Choroid plexus epithelial cell (primary cell): ENCODE measurements around the gene ECE1.
"Not testable (repeated sequence)": the region's sequence is repeated elsewhere in the genome, so short reads cannot be mapped to it uniquely, and the experiment has no call there.

Source experiments
- DNase-seq: peaks from one replicate; pipeline ENCODE4 v3.0.0-alpha.2; 2010; ENCODE audit warnings: low read depth
- H3K4me3 ChIP-seq: 2 replicates; pipeline ENCODE4 v1.5.1; 2011; ENCODE audit warnings: low read depth, mild to moderate bottlenecking, control low read depth, low read length, moderate library complexity
- TF ChIP-seq, protein P1 (sequence below): conservative IDR thresholded peaks from 2 replicates; pipeline ENCODE4 v1.5.1; 2011; ENCODE audit warnings: low read depth, mild to moderate bottlenecking, control low read depth, inconsistent platforms, low read length, moderate library complexity

The ECE1 gene

DNA sequence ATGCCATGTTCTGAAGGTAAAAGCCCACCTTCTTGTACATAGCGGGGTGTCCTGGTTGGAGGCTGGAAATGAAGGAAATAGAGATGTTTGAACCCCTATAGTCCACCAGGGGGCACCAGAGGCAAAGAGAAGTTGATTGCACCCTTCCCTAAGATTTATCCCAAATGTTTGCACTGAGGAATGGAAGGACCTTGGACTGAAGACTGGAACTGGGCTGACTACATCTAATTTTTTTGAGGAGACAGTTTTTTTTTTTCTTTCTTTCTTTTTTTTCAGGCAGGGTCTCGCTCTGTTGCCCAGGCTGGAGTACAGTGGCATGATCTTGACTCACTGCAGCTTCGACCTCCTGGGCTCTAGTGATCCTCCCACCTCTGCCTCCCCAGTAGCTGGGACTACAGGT, 58.2 kb downstream of the ECE1 start:
- H3K4me3 ChIP-seq, result no peak overlapping the region
- TF ChIP-seq, protein P1, sequence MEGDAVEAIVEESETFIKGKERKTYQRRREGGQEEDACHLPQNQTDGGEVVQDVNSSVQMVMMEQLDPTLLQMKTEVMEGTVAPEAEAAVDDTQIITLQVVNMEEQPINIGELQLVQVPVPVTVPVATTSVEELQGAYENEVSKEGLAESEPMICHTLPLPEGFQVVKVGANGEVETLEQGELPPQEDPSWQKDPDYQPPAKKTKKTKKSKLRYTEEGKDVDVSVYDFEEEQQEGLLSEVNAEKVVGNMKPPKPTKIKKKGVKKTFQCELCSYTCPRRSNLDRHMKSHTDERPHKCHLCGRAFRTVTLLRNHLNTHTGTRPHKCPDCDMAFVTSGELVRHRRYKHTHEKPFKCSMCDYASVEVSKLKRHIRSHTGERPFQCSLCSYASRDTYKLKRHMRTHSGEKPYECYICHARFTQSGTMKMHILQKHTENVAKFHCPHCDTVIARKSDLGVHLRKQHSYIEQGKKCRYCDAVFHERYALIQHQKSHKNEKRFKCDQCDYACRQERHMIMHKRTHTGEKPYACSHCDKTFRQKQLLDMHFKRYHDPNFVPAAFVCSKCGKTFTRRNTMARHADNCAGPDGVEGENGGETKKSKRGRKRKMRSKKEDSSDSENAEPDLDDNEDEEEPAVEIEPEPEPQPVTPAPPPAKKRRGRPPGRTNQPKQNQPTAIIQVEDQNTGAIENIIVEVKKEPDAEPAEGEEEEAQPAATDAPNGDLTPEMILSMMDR, result peak; percentile 77
- peak; percentile 64 for DNase-seq

DNA sequence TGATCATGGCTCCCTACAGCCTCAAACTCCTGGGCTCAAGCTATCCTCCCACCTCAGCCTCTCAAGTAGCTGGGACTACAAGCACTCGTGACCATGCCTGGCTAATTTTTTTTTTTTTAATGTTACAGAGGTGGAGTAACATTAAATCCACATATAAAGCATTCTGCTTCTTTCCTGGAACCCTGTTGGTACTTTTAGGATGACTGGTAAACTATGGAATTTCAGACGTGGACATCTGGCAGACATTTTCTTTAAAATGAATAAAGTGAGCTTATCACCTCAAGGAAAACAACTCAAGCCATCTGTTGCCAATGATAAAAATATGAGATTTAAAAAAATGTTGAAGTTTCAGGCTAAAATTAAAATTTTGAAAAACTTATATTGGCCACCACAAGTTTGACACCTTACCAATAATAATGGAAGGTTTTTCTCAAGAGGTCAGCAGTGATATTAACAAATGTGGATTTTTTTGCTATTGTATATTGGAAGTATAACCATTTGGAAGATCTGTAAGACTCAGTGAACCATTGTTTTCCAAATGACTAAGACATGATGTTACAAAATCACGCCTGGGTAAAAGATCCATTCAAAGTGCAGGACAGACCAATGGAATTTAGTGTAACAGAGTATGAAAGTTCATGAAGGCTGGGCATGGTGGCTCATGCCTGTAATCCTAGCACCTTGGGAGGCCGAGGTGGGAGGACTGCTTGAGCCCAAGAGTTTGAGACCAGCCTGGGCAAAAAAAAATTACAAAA, 60.8 kb downstream of the ECE1 start:
- H3K4me3 ChIP-seq, result no peak overlapping the region
- DNase-seq, result peak; percentile 62
- TF ChIP-seq, protein P1, result no peak

DNA sequence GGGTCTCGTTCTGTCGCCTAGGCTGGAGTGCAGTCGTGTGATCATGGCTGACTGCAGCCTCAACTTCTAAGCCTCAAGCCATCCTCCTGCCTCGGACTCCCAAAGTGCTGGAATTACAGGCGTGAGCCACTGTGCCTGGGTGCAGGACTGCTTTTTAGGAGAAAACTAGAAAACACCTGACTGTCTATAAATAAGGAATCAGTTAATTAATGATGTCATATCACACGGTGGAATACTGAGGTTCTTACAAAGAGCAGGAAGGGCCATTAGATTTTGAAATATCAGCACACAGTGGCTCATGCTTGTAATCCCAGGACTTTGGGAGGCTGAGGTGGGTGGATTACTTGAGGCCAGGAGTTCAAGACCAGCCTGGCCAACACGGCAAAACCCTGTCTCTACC, 62.0 kb downstream of the ECE1 start:
- not testable (repeated sequence) for DNase-seq, H3K4me3 ChIP-seq

DNA sequence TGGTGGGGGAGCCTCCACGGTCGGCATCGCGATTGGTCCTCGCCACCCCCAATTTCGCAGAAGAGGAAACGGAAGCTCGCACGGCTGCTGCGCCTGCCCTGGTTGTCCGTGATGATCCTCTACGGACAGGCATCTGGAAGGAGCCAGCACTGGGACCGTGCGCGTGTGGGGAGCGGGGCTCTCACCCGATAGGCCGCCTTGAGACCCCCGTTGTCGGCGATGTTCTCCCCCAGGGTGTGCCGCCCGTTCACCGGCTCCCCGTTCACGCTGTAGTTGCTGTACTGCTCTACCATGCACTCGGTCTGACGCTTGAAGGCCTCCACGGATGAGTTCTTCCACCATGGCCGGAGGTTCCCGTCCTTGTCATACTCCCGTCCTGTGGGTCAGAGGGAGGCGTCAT, 65.2 kb downstream of the ECE1 start:
- no peak for DNase-seq
- TF ChIP-seq, protein P1, result no peak
- H3K4me3 ChIP-seq, result no peak overlapping the region

DNA sequence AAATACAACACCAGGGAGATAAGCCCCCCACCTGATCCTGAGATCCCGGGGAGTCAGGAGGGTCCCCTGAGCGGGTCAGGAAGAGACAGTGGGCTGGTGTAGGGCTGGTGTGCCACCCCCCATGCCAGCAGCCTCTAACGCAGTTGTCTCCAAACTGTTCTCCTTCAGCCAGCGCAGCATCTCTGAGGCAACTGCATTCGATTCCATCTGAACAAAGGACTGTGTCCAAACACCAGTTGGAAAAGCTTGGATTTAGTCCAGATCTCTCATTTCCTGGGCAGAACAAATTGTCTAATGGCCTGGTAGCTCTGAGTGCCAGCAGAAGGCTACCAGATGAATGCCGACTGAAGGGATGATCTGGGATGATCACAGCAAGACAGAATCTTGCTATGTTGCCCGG, 69.4 kb downstream of the ECE1 start:
- no peak for DNase-seq

DNA sequence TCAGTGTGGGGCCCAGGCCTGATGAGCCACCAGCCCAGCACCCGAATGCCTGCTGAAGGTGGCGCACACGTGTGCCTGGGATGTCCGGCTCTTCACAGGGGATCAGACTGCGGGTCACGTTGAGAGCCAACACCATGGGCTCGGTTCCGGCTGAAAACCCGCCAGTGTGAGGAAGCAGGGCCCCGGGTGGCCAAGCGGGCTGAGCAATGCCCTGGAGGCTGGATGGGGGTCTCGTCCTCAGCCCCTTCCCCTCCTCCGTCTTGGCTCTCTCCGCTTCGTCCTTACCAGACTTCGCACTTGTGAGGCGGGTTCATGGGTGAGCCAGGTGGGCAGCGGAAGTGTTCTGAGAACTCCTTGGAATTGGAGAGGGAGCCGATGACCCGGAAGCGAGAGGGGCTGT, 70.6 kb downstream of the ECE1 start:
- TF ChIP-seq, protein P1, result no peak
- no peak for DNase-seq
- H3K4me3 ChIP-seq, result no peak overlapping the region

More for the DNA sequence above, 69.4 kb downstream of the ECE1 start:
- TF ChIP-seq, protein P1, result no peak
- no peak overlapping the region for H3K4me3 ChIP-seq

DNA sequence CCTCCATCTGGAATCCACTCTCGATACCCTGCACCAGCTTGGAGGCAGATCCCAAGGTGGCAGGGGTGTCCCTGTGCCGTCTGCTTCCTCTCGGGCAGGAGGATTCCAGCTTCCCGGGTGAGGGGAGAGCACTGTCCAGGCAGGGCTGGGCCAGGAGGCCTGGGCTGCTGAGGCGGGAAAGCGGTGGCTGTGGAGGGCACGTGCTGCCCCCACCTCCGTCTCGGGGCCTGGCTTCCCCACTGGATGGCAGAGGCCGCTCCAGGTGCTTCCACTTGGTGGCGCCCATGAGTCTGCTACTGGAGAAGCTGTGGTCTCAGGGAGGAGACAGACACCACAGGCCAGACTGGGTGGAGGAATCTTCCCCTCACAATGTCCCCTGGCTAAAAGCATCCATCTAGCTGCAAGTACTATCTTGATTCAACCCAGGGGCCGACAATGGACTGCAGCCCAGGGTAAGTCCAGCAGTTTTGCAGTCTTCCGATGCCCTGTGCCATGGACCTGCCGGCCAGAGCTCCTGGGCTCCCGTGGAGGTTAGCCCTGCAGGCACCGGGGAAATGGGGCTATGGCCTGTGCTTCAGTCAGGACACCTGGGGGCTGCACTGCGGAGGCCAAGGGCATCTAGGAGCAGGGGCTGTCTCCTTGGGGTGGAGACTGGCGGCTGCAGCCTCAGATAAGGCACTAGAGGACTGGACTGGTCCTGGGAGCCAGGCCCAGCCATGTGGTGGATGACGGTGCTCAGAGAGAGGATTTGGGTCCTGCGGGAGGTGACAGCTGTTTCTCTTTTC, 72.3 kb downstream of the ECE1 start:
- peak; percentile 50 for DNase-seq
- no peak overlapping the region for H3K4me3 ChIP-seq
- TF ChIP-seq, protein P1, result peak; percentile 68
